ENCODE results near the gene RPS2. TPM values are rescaled to one million over a fixed set of nuclear protein-coding genes. Genes with fewer than 3 reads are reported as not detected.
"Not testable (repeated sequence)": the region's sequence is repeated elsewhere in the genome, so short reads cannot be mapped to it uniquely, and the experiment has no call there.

Gene RPS2
- total RNA-seq, 1 experiment from 2014 or later: 10,766 TPM

DNA sequence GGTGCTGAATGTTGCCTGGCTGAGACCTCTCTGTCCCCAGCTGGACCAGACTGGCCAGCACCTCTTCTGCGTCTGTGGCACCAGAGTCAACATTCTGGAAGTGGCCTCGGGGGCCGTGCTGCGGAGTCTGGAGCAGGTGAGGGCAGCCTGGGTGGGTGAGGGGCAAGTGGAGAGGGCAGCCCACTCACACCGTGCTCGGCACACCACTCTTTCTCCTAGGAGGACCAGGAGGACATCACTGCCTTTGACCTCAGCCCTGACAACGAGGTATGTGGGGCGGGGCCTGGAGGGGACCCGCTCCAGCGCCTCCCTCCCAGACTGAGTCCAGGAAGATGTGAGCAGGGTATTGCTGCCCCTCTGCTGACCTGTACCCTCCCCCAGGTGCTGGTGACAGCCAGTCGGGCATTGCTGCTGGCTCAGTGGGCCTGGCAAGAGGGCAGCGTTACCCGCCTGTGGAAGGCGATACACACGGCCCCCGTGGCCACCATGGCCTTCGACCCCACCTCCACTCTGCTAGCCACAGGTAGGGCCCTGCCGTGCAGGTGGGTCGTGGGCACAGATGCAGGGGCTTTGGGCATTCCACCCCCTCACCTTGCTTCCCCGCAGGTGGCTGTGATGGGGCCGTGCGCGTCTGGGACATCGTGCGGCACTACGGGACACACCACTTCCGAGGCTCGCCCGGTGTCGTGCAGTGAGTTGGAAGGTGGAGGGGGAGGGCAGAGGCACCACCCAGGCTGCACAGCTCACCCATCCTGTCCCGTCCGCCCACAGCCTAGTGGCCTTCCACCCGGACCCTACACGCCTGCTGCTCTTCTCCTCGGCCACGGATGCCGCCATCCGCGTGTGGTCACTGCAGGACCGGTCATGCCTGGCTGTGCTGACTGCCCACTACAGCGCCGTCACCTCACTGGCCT is 9.8 kb upstream of the RPS2 start:
- in situ Hi-C loops (cut with HindIII; ENCODE audit: low pct_unique_long_range_greater_than_20kb, low sequenced_read_pairs): no loop called here
- DNase-seq (ENCODE audit: low read depth): no peak

DNA sequence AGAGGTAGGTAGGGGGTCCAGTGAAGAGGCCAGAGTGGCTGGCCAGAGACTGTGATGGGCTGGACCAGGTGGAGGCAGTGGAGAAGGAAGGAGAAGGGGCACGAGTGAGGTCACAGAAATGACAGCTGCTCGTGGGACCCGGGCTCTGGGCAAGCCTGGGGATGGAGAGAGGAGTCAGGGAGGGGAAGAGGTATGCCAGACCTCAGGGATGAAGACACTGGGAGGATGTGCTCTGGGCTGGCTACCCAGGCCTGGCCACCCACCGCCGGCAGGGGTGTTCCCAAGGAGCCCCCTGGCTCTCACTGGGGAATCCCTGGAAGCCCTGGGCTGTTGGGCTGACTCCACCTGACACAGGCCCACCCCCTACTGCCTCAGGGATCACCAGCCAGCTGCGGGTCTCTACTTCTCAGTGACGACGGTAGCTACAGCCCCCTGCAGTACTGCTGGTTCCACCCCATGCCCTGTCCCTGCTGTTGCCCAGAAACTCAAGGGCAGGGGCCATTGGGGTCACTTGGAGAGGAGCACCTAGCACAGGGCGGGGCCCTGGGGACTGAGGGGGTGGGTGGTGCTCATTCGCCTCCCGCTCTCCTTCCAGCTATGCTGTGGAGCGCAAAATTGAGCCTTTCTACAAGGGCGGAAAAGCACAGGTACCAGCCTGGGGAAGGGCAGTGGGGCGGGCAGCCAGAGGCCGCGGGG is 9.0 kb upstream of the RPS2 start:
- in situ Hi-C loops (cut with HindIII; ENCODE audit: low pct_unique_long_range_greater_than_20kb, low sequenced_read_pairs): no loop called here

DNA sequence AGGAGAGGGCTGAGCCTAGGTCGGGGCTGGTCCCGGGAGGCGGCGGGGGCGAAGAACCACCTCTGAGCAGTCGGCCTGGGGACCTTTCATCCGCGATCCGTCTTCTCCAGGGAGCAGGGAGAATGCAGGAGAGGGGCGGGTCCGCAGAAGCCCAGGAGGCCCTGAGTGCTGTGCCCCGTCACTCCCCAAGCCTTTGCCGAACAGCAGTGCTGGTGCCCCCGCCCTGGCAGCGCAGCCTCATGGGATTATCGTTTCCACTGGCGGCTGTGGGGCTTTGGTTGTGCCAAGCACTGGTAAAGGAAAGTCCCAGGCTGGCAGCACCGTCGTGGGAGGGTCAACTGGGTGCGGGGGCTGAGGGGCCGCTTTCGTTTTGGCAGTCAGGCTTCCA is 7.9 kb upstream of the RPS2 start:
- in situ Hi-C loops (cut with HindIII; ENCODE audit: low pct_unique_long_range_greater_than_20kb, low sequenced_read_pairs): no loop called here
- no peak for DNase-seq (ENCODE audit: low read depth)

More for the DNA sequence above, 9.0 kb upstream of the RPS2 start:
- no peak for DNase-seq (ENCODE audit: low read depth)

DNA sequence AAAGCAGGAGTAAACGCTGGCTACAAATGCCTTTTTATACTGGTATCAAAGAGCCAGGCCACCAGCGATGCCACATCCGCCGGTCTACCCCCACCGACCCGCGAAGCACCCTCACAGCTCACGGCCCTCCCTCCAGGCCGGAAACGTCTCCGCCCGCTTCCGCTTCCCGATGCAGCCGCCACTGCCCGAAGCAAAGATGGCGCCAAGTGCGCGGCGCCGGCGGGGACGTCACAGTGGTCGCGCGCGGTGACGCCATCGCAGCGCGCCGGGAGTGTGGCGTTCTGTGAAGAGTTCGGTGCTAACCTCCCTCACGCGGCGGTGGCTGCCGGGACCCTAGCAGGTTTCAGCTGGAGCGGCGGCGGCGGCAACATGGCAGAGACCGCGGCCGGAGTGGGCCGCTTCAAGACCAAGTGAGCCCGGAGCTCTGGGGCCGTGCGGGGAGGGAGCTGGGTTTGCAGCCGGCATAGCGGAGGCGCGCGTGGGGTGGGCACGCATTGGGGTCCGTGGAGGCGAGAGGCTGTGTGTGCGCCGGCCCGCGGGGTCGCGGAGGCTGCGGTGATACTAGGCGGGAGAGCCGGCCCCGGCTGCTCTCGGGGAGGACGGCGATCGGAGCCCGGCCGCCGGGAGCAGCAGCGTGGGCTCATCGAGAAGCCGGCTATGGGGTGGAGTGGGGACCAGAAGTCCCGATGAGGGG is 7.3 kb upstream of the RPS2 start, which contains the start of gene TBL3:
Gene TBL3, plus strand, starts transcription at position 258 of the 694 bp plus-strand sequence. Its CDS starts 112 bp downstream, at position 370.
- peak; percentile 96 for DNase-seq (ENCODE audit: low read depth)

DNA sequence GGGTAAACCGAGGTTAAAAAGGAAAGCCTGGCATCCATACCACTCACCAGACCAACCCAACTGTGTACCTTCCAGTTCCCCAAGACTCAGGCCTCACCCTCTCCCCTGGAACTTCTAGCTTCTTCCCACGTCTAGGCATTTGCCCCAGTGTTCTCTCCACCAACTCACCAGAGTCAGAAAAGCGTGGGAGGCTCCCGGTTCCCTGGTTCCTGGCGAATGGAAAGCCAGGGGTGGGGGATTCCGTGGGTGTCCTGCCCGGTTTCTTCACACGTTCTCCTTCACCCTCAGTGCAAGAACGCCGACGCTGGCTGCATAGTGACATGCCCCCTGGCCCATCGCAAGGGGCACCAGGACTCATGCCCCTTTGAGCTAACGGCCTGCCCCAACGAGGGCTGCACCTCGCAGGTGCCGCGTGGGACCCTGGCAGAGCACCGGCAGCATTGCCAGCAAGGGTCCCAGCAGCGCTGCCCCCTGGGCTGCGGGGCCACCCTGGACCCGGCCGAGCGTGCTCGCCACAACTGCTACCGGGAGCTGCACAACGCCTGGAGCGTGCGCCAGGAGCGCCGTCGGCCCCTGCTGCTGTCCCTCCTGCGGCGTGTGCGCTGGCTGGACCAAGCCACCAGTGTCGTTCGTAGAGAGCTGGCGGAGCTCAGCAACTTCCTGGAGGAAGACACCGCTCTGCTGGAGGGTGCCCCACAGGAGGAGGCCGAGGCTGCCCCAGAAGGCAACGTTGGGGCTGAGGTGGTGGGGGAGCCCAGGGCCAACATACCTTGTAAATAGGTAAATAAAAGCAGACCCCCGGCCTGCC is 3.7 kb upstream of the RPS2 start:
- in situ Hi-C loops (cut with HindIII; ENCODE audit: low pct_unique_long_range_greater_than_20kb, low sequenced_read_pairs): loop anchor here (10.0 kb wide), 1 partner anchor 104 kb away; no protein-coding TSS in a partner anchor
- no peak for DNase-seq (ENCODE audit: low read depth)

More for the DNA sequence above, 7.3 kb upstream of the RPS2 start, which contains the start of gene TBL3:
- in situ Hi-C loops (cut with HindIII; ENCODE audit: low pct_unique_long_range_greater_than_20kb, low sequenced_read_pairs): no loop called here

DNA sequence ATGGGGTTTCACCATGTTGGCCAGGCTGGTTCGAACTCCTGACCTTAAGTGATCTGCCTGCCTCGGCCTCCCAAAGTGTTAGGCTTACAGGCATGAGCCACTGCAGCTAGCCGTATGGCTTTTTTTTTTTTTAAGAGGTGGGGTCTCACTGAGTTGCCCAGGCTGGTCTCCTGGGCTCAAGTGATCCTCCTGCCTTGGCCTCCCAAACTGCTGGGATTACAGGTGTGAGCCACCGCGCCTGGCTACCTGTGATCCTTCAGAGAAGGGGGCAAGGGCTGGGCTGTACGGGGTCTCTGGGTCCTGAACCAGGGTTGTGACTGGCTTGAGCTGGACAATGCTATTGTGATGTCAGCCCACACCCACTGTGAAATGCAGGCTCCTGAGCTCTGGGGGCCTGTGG is 1.8 kb upstream of the RPS2 start, which contains the start of gene RNF151:
Gene RNF151, plus strand, starts transcription at position 397 of the 400 bp plus-strand sequence. CDS start 26 bp downstream, outside the sequence.
- no peak for DNase-seq (ENCODE audit: low read depth)
- in situ Hi-C loops (cut with HindIII; ENCODE audit: low pct_unique_long_range_greater_than_20kb, low sequenced_read_pairs): loop anchor here (10.0 kb wide), 1 partner anchor 102 kb away; no protein-coding TSS in a partner anchor

DNA sequence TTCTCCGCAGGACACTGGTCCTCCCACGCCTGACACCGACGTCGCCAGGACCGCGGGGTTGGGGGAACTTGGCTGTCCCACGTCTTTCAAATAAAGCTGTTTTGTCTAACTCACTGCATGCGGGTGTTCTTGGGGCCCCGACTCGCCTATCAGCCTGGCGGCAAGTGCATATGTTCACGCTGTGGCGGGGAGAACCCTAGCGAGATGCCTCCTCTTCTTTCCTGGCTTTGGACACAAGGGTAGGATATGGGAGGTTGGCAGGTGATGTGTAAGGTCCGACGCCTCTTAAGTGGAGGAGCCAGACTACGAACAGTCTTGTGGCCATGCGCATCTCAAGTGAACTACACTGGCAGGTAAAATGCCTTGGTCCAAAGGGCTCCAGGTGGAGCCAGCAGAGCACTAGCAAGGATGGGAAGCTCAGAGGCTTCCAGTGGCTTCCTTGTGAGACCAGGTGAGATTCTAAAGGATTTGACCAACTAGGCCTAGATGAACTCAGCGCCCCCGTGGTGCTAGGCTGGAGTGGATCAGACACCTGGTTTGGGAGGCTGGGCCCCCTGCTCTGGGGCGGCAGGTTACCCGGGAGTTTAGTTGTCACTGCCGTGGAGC is 873 bp upstream of the RPS2 start:
- in situ Hi-C loops (cut with HindIII; ENCODE audit: low pct_unique_long_range_greater_than_20kb, low sequenced_read_pairs): loop anchor here (10.0 kb wide), 1 partner anchor 101 kb away; no protein-coding TSS in a partner anchor
- DNase-seq (ENCODE audit: low read depth): no peak

DNA sequence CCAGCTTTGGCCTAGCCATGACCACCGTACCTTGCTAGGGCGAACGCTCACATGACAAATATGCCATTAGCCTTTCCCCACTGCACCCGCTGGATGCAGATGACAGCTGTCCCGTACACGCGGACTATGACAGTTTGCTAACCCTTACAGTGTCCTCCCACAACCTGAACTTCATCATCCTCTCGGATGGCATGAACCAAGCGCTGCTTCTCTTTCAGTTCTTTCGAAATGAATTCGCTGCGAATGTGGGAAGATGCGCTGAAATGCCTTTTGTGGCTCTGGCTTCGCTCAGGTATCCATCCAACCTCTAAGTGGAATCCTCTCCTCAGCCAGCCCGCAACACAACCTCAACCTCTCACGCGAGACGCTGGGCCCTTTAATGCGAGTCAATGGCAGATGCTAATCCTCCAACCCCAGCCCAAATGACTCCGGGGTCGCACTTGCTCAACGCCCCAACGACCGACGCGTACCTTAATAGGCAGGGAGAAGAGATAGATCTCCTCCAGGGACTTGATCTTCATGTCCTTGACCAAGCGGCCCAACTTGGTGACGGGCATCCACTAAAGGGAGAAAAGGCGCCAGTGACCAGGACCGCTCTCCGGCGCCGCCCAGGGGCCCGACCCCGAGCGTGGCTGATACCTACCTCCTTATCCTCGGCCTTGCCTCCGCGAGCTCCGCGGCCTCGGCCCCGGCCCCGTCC is 670 bp downstream of the RPS2 start:
- no peak for DNase-seq (ENCODE audit: low read depth)
- in situ Hi-C loops (cut with HindIII; ENCODE audit: low pct_unique_long_range_greater_than_20kb, low sequenced_read_pairs): loop anchor here (10.0 kb wide), 1 partner anchor 99 kb away; no protein-coding TSS in a partner anchor

DNA sequence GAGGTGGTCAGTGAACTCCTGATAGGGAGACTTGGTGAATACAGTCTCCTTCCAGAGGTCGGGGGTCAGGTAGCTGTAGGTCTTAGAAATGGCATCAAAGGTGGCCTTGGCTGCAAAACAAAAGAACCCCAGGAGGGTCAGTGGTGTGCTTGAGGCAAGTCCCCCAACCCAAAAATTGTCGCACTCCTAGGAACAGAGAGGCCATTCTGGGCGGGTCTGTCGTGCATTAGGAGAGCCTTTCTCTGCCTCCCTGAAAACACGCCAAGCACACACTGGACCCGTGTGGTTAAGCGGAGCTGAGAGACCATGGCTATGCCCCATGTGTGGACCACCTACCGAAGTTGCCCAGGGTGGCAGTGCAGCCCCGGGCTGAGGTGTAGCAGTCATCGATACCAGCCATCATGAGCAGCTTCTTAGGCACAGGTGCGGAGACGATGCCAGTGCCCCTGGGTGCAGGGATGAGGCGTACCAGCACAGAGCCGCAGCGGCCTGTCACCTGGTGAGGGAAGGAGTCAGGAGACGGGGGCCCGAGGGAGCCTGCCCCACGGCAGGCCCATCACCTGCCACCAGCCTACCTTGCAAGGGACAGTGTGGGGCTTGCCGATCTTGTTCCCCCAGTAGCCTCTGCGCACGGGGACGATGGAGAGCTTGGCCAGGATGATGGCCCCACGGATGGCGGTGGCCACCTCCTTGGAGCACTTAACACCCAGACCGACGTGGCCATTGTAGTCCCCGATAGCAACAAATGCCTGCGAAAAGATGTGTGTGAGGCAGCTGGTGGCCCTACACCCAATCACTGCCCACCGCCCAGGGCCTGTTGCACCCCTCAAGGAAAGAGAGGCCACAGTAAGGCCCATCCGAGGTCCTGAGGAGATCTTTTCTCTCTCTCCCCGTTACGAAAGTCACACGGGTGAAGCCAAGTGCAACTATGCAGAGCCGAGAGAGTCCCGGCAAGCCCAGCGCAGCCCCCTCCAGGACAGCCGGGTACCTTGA is 2.2 kb downstream of the RPS2 start:
- DNase-seq (ENCODE audit: low read depth): not testable (repeated sequence)
- in situ Hi-C loops (cut with HindIII; ENCODE audit: low pct_unique_long_range_greater_than_20kb, low sequenced_read_pairs): loop anchor here (10.0 kb wide), 1 partner anchor 98 kb away; no protein-coding TSS in a partner anchor

DNA sequence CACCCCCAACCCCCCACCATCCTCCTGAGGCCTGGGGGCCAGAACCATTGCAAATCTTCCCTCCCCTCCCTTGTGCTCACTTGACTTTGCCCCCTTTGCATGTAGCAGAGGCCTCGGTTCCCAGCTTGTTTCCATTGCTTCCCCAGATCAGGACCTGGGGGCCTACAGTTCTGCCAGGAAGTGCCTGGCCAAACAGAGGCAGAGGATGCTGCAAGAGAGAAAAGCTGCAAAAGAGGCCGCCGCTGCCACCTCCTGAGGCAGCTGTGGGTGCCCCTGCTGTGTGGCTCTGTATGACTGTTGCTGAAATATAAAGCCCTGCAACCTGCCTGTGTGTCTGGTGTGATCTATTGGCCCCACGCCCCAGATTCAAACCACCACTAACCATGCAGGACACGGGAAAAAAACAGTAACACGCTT is 3.0 kb downstream of the RPS2 start:
- no peak for DNase-seq (ENCODE audit: low read depth)
- in situ Hi-C loops (cut with HindIII; ENCODE audit: low pct_unique_long_range_greater_than_20kb, low sequenced_read_pairs): loop anchor here (10.0 kb wide), 1 partner anchor 97 kb away; no protein-coding TSS in a partner anchor

DNA sequence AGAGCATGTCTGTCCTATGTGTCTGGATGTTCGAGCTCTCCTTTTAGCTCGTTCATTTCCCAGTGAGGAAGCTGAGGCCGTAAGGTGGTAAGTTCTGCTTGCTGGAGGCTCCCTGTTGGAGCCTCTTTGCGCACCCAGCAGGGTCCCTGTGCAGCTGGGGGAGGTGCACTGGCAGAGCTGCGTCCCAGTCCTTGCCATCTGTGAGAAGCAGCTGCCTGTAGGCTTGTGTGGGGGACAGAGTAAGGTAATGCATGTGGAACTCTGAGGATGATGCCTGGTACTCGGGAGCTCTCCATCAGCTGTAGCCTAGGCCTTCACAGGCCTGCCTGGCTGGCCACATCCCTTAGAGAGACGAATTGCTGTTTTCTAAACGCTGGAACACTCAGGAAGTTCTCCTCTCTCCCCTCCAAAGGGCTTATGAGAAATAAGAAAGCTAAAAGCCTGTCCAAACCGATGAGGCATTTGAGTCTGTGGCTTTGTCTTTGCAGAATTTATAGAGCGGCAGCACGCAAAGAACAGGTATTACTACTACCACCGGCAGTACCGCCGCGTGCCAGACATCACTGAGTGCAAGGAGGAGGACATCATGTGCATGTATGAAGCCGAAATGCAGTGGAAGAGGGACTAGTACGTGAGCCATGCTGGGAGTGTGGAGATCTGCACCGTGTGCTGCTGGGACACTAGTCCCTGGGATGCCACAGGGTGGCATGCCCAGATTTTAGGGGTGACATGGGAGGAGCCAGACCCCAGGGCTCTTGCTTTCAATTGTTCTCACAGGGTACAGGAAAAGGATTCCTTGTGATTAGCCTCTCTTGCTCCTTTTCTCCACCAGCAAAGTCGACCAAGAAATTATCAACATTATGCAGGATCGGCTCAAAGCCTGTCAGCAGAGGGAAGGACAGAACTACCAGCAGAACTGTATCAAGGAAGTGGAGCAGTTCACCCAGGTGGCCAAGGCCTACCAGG is 3.7 kb downstream of the RPS2 start:
- in situ Hi-C loops (cut with HindIII; ENCODE audit: low pct_unique_long_range_greater_than_20kb, low sequenced_read_pairs): loop anchor here (10.0 kb wide), 1 partner anchor 96 kb away; no protein-coding TSS in a partner anchor
- DNase-seq (ENCODE audit: low read depth): peak; percentile 54

DNA sequence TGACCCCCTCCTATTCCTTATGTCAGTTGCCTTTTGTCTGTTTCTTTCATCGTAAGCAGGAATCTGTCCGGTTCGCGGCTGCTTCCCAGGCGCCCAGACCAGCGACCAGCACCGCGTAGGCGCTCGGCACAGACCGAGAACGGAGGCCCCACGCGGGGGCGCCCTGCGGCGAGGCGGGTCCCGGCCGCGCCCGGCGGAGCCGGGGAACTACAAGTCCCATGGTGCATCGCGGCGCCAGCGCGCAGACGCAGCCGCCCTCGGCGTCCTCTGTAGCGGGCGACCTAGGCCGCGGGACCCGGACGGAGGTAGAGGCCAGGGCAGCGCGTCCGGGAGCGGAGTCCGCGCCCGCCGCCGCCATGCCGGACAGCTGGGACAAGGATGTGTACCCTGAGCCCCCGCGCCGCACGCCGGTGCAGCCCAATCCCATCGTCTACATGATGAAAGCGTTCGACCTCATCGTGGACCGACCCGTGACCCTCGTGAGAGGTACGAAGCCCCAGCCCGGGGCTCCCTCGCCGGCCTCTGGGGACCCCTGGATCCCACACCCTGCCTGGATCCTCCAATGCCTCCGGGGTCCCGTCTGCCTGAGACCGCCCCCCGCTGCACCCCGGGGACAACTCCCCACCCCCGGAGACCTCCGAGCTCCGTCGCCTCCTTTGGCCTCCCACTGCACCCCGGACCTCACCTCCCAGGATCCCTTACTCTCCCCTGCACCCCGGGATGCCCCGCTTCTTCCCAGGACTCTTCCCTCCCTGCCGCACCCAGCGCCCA is 5.2 kb downstream of the RPS2 start, which contains the start of gene NDUFB10:
Gene NDUFB10, plus strand, starts transcription at position 270 of the 771 bp plus-strand sequence. Its CDS starts 87 bp downstream, at position 357.
- DNase-seq (ENCODE audit: low read depth): peak; percentile 86
- in situ Hi-C loops (cut with HindIII; ENCODE audit: low pct_unique_long_range_greater_than_20kb, low sequenced_read_pairs): loop anchor here (10.0 kb wide), 1 partner anchor 95 kb away; no protein-coding TSS in a partner anchor

DNA sequence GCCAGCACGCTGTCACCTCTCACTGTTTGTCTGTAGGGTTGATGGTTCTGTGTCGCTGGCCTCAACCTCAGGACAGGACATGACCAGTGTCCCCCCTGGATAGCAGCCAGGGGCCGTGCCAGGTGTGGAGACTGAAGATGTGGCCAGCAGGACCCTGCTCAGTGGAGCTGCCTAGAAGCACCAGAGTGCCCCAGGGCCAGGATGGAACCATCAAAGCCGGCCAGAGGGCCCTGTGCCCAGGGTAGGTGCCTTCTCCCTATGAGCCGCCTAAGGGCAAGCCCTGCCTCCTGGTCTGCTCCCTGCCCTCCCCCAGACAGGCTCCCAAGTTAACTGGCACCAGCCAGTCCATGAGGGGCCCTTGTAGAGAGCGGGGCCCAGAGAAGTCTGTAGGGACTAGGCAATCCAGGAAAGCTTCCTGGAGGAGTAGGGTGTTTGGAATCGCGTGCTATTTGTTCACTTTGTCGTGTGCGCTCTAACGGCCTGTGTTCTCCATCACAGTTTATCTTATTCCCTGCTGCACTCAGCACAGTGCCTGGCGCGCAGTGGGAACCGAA is 5.8 kb downstream of the RPS2 start:
- no peak for DNase-seq (ENCODE audit: low read depth)
- in situ Hi-C loops (cut with HindIII; ENCODE audit: low pct_unique_long_range_greater_than_20kb, low sequenced_read_pairs): no loop called here

Data from Caki2 (cell line).